Neutrophil (primary cell): ENCODE measurements around the gene DNASE1L1.

ENCODE experiments used
- H3K27ac ChIP-seq: fragments of 200-600 bp; sonication (generic); 2 replicates; pipeline ENCODE4 v1.5.1; 2016; ENCODE audit warnings: mild to moderate bottlenecking, moderate library complexity
- H3K27me3 ChIP-seq: fragments of 200-600 bp; sonication (generic); 2 replicates; pipeline ENCODE4 v1.6.0; 2016; ENCODE audit warnings: mild to moderate bottlenecking
- H3K36me3 ChIP-seq: fragments of 200-600 bp; sonication (generic); 2 replicates; pipeline ENCODE4 v1.5.1; 2017
- H3K4me1 ChIP-seq, 2 experiments: fragments of 200-600 bp in 1 of 2; sonication (generic) in 1 of 2; 1 replicate in 1 of 2; 2 replicates in 1 of 2; pipeline versions ENCODE4 v1.5.1 to v1.6.1; 2013 to 2016; ENCODE audit warnings: low read depth in 1 of 2, low read length in 1 of 2, mild to moderate bottlenecking in 1 of 2, moderate library complexity in 1 of 2; ENCODE audit not compliant: control insufficient read depth in 1 of 2, insufficient read depth in 1 of 2
- H3K4me3 ChIP-seq, 2 experiments: fragments of 200-600 bp in 1 of 2; sonication (generic) in 1 of 2; 1 replicate in 1 of 2; 2 replicates in 1 of 2; pipeline ENCODE4 v1.5.1; 2013 to 2016; ENCODE audit warnings: low read depth in 1 of 2, low read length in 1 of 2, mild to moderate bottlenecking in 1 of 2, moderate library complexity in 1 of 2
- H3K9me3 ChIP-seq: fragments of 200-600 bp; sonication (generic); 2 replicates; pipeline ENCODE4 v1.5.1; 2016
- CTCF ChIP-seq: fragments of 200-600 bp; sonication (generic); IDR thresholded peaks from 2 replicates; pipeline ENCODE4 v1.5.1; 2016; ENCODE audit warnings: antibody characterized with exemption

DNASE1L1 gene

GRCh38 chrX:154411981-154412340, 2.9 kb upstream of the DNASE1L1 start:
- peak overlapping the region; percentile 77 to 78 for H3K4me3 ChIP-seq
- H3K27ac ChIP-seq = peak overlapping the region; percentile 93
- no peak for TF ChIP-seq CTCF
- H3K27me3 ChIP-seq = no peaks in the 10 kb centered on the region
- H3K9me3 ChIP-seq = no peaks in the 10 kb centered on the region
- no peaks in the 10 kb centered on the region for H3K36me3 ChIP-seq
- peaks cover 44 to 51% of the 10 kb centered on the region in 2 experiments for H3K4me1 ChIP-seq

- peaks cover 41 to 47% of the 10 kb centered on the region in 2 experiments for H3K4me1 ChIP-seq
- H3K4me3 ChIP-seq = peak overlapping the region; percentile 65 to 67
- H3K36me3 ChIP-seq = peaks cover 13% of the 10 kb centered on the region
- no peaks in the 10 kb centered on the region for H3K9me3 ChIP-seq
- H3K27ac ChIP-seq = peak overlapping the region; percentile 91
- no peak for TF ChIP-seq CTCF
- no peaks in the 10 kb centered on the region for H3K27me3 ChIP-seq
Observed at GRCh38 chrX:154408659-154409221, 314 bp downstream of the DNASE1L1 start.

- peaks cover 49% of the 10 kb centered on the region for H3K36me3 ChIP-seq
- no peak overlapping the region for H3K4me3 ChIP-seq
- no peak for TF ChIP-seq CTCF
- H3K27ac ChIP-seq = no peak overlapping the region
- no peaks in the 10 kb centered on the region for H3K9me3 ChIP-seq
- no peaks in the 10 kb centered on the region for H3K27me3 ChIP-seq
- H3K4me1 ChIP-seq = peaks cover 10 to 24% of the 10 kb centered on the region in 2 experiments
Observed at GRCh38 chrX:154404625-154405192, 4.3 kb downstream of the DNASE1L1 start.

- Histone ChIP-seq H3K27ac (no peak overlapping the region), H3K36me3 (peaks cover 49% of the 10 kb centered on the region), H3K4me1 (peaks cover 14 to 26% of the 10 kb centered on the region in 2 experiments), H3K9me3 (no peaks in the 10 kb centered on the region), H3K27me3 (no peaks in the 10 kb centered on the region), H3K4me3 (no peak overlapping the region)
- no peak for TF ChIP-seq CTCF
Observed at GRCh38 chrX:154403858-154404257, 5.2 kb downstream of the DNASE1L1 start.

- Histone ChIP-seq H3K27ac (no peak overlapping the region), H3K9me3 (no peaks in the 10 kb centered on the region), H3K27me3 (no peaks in the 10 kb centered on the region), H3K4me3 (no peak overlapping the region), H3K36me3 (peaks cover 49% of the 10 kb centered on the region), H3K4me1 (peaks cover 13 to 21% of the 10 kb centered on the region in 2 experiments)
- TF ChIP-seq CTCF = no peak
Observed at GRCh38 chrX:154403192-154403591, 5.9 kb downstream of the DNASE1L1 start.
